HEK293 (cell line): Measurements from ENCODE around the gene DNAJA3.

ENCODE experiments used
- CTCF ChIP-seq: fragments of 450-650 bp; formaldehyde crosslinking; IDR thresholded peaks from 2 replicates; pipeline ENCODE4 v1.5.1; 2016; ENCODE audit warnings: missing biosample characterization, missing genetic modification characterization
- KLF9 ChIP-seq: fragments of 450-650 bp; formaldehyde crosslinking; IDR thresholded peaks from 2 replicates; pipeline ENCODE4 v1.5.1; 2016; ENCODE audit warnings: missing biosample characterization, missing genetic modification characterization, low read depth
- RBAK ChIP-seq: fragments of 450-650 bp; formaldehyde crosslinking; IDR thresholded peaks from 2 replicates; pipeline ENCODE4 v1.5.1; 2016; ENCODE audit warnings: missing biosample characterization, missing genetic modification characterization
- ZBTB17 ChIP-seq: fragments of 450-650 bp; formaldehyde crosslinking; IDR thresholded peaks from 2 replicates; pipeline ENCODE4 v1.5.1; 2016; ENCODE audit warnings: missing biosample characterization, missing genetic modification characterization
- ZFHX2 ChIP-seq: fragments of 450-650 bp; formaldehyde crosslinking; conservative IDR thresholded peaks from 2 replicates; pipeline ENCODE4 v1.5.1; 2016; ENCODE audit warnings: missing biosample characterization, missing genetic modification characterization
- ZIC2 ChIP-seq: fragments of 450-650 bp; formaldehyde crosslinking; IDR thresholded peaks from 2 replicates; pipeline ENCODE4 v1.5.1; 2016; ENCODE audit warnings: missing biosample characterization, missing genetic modification characterization
- ZNF324 ChIP-seq: fragments of 450-650 bp; formaldehyde crosslinking; IDR thresholded peaks from 2 replicates; pipeline ENCODE4 v1.5.1; 2016; ENCODE audit warnings: missing biosample characterization, missing genetic modification characterization
- ZNF670 ChIP-seq: fragments of 450-650 bp; formaldehyde crosslinking; IDR thresholded peaks from 2 replicates; pipeline ENCODE4 v1.5.1; 2016; ENCODE audit warnings: missing biosample characterization, missing genetic modification characterization, low read depth
- ZNF707 ChIP-seq: fragments of 450-650 bp; formaldehyde crosslinking; IDR thresholded peaks from 2 replicates; pipeline ENCODE4 v1.5.1; 2016; ENCODE audit warnings: missing biosample characterization, missing genetic modification characterization
- ZNF776 ChIP-seq: fragments of 450-650 bp; formaldehyde crosslinking; IDR thresholded peaks from 2 replicates; pipeline ENCODE4 v1.5.0; 2017; ENCODE audit warnings: missing biosample characterization, missing genetic modification characterization, borderline replicate concordance
- ZNF843 ChIP-seq: fragments of 450-650 bp; formaldehyde crosslinking; IDR thresholded peaks from 2 replicates; pipeline ENCODE4 v1.5.1; 2016; ENCODE audit warnings: missing biosample characterization, missing genetic modification characterization

GRCh38 chr16:4378999-4379690 lies 46.5 kb upstream of the DNAJA3 start:
- TF ChIP-seq CTCF (tag by site-specific recombination) (no peak), ZNF707 (tag by site-specific recombination) (no peak), ZNF324 (no peak), ZNF776 (tag by site-specific recombination) (no peak), ZBTB17 (tag by site-specific recombination) (no peak), ZNF670 (tag by site-specific recombination) (no peak), ZFHX2 (tag by site-specific recombination) (no peak), ZIC2 (no peak), RBAK (no peak), ZNF843 (no peak), KLF9 (tag by site-specific recombination) (no peak)
